Measurements from ENCODE around the gene INHBA.

Gene INHBA

DNA sequence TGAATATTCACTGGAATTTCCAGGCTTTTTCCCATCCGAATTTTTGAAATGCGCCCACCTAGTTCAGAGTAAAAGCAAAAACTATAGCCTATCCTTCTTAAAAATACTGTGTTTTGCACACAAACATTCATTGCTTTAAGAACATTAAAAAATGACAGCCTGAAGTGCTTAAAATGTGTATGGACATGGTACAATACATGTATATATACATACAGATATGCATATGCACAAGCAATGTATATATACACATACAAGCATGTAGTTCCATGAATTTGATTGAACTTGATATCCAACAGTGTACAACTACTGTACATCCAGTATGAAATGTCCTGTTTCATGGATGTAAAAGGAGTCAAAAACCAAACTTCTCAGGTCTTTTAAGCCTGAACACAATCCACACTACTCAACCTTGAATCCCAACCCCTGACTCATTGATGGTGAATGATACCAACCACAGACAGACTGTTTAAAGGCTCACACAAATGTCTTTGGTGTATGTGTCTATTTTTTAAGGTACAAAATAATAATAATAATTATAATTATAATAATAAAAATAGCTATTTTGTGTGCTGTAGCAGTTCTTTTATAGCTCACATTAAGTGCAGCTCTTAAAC lies 14.8 kb downstream of the INHBA start:
- no peak for DNase-seq

DNA sequence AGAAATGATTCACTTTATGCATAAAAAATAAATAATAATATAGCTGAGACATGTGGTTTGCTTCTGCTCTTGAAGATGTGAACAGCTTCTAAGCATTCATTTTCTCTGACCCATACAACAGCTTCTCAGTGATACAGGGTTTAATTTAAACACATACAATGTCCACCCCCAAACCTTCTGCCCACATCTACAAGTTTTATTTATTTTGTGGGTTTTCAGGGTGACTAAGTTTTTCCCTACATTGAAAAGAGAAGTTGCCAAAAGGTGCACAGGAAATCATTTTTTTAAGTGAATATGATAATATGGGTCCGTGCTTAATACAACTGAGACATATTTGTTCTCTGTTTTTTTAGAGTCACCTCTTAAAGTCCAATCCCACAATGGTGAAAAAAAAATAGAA lies 17.2 kb downstream of the INHBA start:
- no peak for DNase-seq

DNA sequence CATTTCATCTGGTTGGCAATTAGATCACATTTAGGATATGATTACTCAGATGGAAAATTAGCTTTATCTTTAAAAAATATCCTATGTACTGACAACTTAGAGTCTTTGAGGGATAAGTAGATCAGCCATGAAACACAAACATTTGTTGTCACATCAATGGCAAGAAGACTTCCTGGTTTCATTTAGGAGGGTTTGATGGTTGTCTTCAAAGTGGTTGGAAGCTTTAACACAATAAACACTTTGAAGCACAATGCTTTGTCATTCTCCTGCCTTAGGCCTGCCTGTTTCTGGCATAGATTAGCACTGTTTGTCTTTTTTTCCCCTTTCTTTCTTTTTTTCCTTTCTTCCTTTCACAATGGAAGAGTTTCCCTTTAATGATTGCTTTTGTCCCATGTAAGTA lies 20.5 kb downstream of the INHBA start:
- no peak for DNase-seq

DNA sequence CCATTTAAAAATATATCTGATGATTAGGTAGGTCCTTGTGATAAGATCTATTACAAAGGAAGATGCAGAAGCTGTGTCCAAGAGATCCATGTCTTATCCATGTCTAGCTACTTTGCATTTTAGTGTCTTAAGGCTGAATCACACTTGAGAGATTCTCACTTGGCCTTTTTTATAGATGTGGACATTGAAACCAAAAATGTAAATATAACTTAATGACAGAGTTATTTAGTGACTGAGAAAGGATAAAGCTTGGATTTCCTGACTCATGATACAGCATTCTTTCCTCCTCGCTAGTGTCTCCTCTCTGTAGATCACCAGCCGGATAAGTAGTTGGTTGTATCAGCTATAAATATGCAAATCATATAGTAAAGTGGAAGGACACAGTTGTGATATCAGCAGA lies 23.3 kb downstream of the INHBA start:
- no peak for DNase-seq

DNA sequence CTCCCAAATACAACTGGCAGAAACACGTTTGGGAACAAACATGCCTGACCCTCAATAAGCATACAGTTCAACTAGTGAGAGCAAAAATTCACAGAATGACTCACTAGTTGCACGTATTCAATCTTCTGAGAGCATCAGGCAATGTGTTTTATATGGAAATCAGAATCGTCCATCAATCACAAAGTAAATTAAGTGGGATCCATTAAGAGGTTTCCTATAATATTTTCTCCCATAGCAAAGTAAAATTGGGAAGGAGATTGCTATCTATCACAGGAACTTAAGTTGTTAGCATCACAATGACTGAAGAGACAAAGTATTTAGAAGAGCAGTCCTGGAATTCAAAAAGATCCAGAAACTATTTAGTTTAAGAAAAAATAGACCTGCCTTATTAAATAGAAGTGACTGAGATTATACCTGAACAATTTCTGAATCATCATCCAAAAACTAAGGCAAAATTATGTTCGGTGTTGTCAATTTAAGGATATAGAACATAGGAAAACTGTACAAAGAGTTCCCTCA lies 28.3 kb downstream of the INHBA start:
- DNase-seq: no peak

DNA sequence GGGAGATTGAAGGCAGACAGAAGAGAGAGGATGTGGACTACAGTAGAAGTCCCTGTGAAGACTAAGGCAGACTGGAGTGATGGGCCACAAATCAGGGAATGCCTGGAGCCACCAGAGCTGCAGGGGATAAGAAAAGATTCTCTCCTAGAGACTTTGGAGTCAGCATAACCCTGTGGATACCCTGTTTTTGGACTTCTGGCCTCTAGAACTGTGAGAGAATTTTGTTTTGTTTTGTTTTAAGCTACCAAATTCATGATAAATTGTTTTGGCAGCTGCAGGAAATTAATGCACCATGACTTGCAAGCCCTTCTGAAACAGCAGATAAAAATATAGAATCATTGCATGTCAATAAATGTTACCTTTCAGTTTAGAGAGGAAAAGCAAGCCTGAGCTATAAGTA lies 41.3 kb downstream of the INHBA start:
- no peak for DNase-seq

DNA sequence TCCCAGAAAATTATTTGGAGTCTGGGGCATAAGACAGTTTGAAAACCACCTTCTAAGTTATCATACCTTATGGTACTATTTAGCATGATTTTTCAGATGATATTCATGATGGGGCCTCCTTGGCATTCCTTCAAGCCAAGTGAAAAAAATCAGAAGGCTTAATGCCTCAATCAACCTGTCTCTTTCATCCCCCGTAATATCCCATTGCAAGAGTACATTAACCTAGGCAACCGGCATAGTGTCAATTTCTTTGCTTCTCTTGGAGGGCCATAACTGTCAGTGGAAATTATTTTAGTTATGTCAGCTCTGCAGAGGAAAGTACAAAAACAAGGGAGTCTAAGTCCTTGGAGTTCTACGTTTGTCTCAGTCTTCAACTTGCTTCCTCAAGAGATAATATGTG lies 43.4 kb downstream of the INHBA start:
- no peak for DNase-seq

DNA sequence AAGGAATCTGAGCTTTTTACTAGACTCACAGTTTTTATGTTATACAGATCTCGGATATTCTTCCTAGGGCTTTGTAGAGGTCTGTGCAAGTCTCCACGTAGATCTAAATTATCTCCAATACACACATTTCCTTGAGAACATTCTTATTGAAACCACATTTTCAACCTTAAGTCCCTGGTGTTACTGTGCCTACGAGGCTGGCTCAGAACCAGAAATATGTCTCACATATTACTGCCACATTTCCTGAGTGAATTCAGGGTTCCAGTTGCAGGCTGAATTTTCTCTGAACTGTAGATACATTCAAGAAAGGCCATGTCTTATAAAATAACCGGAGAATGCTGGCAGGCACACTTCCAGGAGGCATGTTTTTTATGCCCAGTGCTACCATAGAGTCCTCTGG lies 46.5 kb downstream of the INHBA start:
- DNase-seq: no peak

DNA sequence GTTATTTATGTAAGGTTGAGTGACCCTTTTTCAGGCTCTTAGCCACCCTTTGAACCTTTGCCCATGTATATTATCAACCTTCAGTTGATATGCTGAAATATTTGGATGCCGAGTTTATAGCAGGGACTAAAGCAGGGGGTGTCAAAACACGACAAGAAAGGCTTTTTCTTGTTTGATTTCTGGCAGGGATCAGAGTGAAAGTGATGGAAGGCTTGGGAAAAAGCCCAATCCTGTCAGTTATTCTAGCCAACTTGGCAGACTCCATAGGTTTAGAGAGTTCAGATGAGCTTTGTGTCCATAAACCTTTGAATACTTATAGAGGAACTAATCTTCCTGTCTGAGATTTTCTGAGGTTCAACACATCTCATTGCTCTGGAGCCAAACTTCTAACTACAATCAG lies 47.5 kb downstream of the INHBA start:
- no peak for DNase-seq

DNA sequence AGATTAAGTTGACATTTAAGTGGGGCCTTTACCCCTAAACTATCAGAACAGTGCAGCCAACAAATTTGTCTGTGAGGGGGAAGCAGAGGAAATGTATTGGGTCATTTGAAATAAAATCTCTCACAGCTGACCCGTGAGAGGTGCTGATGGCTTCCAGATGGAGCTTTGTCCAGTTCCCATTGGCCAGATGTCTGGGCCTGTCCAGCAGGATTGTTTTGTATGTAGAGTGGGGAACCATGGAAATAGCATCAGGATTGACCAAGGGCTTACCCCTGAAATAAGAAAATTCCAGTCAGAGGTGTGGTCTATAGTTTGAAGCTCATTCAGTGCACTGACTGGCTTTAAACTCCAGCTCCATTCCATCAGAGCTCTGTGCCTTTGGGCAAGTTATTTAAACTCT lies 50.6 kb downstream of the INHBA start:
- DNase-seq: no peak

DNA sequence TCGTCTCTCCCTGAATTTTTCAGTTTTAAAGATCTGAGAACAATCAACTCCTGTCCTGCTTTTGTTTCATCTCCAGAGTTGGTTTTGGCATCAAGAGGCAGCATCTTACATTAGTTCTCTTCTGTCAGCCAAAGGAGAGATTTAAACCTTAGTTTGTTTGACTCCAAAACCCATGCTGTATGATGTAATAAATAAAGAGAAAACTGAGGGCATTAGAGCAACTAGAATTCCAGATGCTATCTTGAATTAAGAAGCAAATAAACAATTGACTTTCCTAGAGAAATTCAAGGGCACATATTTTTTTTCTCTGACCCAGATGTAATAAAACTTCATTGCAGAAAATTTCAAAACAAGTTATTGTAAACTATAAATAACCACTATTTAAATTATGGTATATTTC lies 54.4 kb downstream of the INHBA start:
- no peak for DNase-seq

DNA sequence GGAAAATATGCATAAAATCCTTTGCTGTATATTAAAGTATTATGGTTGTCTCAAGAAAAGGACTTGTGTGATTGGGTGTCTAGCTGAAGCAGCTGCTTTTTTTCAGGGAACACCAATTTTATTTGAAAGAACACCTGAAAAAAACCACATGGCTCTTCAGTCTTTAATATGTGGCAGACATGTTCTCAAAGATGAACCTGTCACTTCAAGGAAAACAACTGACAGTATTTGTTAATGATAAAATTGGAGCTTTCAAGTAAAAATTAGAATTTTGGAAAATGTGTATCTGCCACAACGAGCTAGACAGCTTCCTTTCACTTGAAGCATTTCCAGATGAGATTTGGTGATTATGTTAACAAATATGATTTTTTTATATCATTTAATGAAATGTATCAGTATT lies 59.3 kb downstream of the INHBA start:
- DNase-seq: no peak

DNA sequence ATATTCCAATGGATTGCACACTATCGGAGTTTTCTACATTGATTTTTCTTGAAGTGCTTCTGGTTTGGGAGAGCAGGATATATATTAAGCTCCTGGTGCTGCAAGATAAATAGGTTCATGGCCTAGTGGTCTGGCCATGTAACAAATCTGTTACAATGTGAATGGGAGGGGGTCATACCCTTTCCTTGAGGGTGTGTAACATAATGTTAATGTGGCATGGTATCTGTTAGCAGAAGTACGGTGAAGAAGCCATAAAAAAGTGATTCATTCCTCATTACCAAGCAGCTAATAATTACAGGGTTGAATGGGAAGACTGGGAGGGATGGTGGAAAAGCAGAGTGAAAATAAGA lies 61.2 kb downstream of the INHBA start:
- no peak for DNase-seq

DNA sequence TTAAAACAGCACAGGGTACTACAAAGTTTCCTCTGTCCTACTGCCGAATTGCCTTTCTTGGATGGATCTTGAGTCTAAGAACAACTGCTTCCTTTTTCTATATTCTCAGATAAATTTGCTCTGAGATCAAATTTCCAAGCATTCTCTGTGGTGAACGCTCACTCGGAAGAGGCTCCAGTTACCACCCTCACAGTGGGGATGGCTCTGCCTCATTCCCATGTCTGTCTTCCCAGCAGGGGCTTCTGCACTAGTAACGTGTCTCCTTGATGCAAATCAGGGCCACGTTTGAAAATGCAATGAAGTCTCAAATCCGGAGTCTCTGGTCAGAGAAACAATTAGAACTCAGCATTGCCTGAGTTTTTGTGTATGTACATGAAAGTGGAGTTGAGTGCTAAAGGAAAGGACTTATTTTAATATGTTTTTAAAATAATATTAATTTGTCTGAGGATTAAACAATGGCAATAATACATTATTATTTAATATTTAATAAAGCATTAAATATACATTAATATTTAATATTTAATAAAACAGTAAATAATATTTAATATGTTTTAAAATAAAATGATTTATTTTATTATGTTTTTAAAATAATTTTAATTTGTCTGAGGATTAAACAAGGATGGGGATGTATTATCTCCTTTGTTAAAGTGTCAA lies 61.8 kb downstream of the INHBA start:
- DNase-seq: no peak

DNA sequence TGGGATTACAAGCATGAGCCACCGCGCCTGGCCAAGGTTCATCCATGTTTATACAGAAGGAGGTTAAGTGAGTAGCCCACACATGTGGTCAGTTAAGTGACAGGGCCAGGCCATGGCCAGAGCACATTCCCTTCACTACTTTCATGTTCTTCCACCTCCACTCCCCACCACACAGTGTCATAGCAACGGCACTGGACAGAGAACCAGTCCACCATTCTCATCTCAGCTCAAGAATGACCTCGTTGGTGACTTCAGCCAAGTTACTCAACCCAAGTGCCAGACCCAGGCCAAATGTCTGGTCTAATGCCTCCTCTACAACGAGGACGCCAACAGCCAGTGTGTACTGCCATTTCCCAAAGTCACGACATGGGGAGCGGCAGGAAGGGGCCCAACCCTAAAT lies 62.4 kb downstream of the INHBA start:
- DNase-seq: no peak

DNA sequence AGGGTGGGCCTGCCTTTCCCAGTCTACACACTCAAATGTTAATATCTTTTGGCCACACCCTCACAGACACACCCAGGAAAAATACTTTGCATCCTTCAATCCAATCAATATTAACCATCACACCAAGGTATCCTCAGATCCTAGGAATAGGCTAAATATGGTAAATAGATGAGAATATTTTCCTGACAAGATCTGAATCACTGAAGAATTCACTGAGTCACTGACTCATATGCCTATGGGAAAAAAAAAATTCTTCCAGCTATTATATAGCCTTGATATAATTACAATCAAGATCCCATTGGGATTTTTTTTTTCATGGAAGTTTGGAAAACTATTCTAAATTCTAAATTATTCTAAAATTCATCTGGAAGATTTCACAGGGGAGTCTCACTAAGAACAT lies 65.8 kb downstream of the INHBA start:
- no peak for DNase-seq
